Lower leg skin (tissue), 3 donors: ENCODE results near the gene MCF2L2.

Experiments used
- POLR2A ChIP-seq, 2 donors: fragments of 450-650 bp; IDR thresholded peaks; one replicate each; pipeline ENCODE4 v1.6.1; 2016 to 2017; ENCODE audit warnings: antibody characterized with exemption in 2 of 2, mild to moderate bottlenecking in 1 of 2, moderate library complexity in 1 of 2
- TF ChIP-seq, protein P1 (sequence below), 3 donors: fragments of 450-650 bp; IDR thresholded peaks; one replicate each; pipeline ENCODE4 v1.5.1; 2016; ENCODE audit warnings: antibody characterized with exemption in 3 of 3, mild to moderate bottlenecking in 3 of 3, moderate library complexity in 2 of 3

DNA sequence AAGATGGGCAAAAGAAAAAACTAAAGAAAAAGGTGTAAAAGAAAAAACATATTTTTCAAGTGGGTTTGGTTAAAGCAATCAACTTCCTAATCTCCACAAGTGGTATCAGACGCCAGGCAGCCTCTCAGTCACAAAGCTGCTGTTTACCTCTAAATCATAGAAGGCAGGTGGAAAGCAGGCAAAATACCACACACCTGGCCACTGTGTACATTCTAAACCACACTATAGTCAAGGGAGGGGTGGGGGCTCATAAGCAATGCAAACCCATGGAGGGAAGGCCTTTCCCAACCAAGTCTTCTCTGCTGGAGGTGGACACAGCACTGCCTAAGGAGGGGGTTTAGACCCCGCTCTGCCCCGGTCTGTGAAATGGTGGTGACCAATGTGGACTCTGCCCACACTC lies 50.4 kb downstream of the MCF2L2 start:
- TF ChIP-seq, protein P1, sequence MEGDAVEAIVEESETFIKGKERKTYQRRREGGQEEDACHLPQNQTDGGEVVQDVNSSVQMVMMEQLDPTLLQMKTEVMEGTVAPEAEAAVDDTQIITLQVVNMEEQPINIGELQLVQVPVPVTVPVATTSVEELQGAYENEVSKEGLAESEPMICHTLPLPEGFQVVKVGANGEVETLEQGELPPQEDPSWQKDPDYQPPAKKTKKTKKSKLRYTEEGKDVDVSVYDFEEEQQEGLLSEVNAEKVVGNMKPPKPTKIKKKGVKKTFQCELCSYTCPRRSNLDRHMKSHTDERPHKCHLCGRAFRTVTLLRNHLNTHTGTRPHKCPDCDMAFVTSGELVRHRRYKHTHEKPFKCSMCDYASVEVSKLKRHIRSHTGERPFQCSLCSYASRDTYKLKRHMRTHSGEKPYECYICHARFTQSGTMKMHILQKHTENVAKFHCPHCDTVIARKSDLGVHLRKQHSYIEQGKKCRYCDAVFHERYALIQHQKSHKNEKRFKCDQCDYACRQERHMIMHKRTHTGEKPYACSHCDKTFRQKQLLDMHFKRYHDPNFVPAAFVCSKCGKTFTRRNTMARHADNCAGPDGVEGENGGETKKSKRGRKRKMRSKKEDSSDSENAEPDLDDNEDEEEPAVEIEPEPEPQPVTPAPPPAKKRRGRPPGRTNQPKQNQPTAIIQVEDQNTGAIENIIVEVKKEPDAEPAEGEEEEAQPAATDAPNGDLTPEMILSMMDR (IDR thresholded peaks at IDR 0.05): no peak
- no peak for TF ChIP-seq POLR2A (IDR thresholded peaks at IDR 0.05)
